ENCODE results near the gene LSR. TPM values are rescaled to one million over a fixed set of nuclear protein-coding genes. Genes with fewer than 3 reads are reported as not detected.

The LSR gene
- total RNA-seq, 1 experiment from 2014 or later = 172 TPM

DNA sequence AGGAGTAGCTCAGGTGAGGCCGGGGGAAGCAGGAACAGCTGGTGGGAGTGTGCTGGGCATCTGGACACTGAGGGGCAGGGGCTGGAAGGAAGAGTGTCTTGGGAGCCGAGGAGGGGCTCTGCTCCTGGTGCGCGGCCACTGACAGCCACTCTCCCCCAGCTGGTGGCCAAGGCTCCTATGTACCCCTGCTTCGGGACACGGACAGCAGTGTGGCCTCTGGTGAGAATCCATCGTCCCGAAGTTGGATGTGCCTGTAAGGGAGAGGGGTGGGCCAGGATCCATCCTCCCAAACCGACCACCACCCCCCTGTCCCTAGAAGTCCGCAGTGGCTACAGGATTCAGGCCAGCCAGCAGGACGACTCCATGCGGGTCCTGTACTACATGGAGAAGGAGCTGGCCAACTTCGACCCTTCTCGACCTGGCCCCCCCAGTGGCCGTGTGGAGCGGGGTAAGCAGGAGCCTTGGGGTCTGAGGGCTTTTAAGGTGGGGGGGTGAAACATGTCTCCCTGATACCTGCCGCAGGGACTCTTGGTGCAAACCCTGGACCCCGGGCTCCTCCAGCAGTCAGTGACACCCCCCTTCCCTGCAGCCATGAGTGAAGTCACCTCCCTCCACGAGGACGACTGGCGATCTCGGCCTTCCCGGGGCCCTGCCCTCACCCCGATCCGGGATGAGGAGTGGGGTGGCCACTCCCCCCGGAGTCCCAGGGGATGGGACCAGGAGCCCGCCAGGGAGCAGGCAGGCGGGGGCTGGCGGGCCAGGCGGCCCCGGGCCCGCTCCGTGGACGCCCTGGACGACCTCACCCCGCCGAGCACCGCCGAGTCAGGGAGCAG lies 17.9 kb downstream of the LSR start:
- no peaks in the 10 kb centered on the region for H3K9me3 Mint-ChIP-seq (ENCODE audit: unreplicated experiment)
- intact Hi-C loops (cut with micrococcal nuclease; ENCODE audit: unreplicated experiment) = no loop called here
- Histone ChIP-seq H3K36me3 (ENCODE audit: control insufficient read depth, insufficient read depth, low read length) (peaks cover 12% of the 10 kb centered on the region), H3K4me1 (peaks cover 10% of the 10 kb centered on the region), H3K4me3 (ENCODE audit: low read depth, low read length) (peak overlapping the region; percentile 54), H3K27me3 (replicated peaks; ENCODE audit: control insufficient read depth, insufficient read depth, low read length) (no peaks in the 10 kb centered on the region), H3K9me3 (no peaks in the 10 kb centered on the region)
- CTCF ChIA-PET = no interaction called here
- H3K27ac Mint-ChIP-seq (ENCODE audit: unreplicated experiment) = peak overlapping the region; percentile 92
- POLR2A ChIA-PET = no interaction called here
- H3K36me3 Mint-ChIP-seq (ENCODE audit: insufficient read depth, unreplicated experiment) = peaks cover 93% of the 10 kb centered on the region
- no peaks in the 10 kb centered on the region for H3K4me1 Mint-ChIP-seq (ENCODE audit: low read depth, unreplicated experiment)
- DNase-seq = peak in 1 of 2 experiments; percentile 46
- no peaks in the 10 kb centered on the region for H3K27me3 Mint-ChIP-seq (ENCODE audit: insufficient read depth, unreplicated experiment)
- no TSS peak for BruUV-seq (replicated peaks)
- TF ChIP-seq, protein P1, sequence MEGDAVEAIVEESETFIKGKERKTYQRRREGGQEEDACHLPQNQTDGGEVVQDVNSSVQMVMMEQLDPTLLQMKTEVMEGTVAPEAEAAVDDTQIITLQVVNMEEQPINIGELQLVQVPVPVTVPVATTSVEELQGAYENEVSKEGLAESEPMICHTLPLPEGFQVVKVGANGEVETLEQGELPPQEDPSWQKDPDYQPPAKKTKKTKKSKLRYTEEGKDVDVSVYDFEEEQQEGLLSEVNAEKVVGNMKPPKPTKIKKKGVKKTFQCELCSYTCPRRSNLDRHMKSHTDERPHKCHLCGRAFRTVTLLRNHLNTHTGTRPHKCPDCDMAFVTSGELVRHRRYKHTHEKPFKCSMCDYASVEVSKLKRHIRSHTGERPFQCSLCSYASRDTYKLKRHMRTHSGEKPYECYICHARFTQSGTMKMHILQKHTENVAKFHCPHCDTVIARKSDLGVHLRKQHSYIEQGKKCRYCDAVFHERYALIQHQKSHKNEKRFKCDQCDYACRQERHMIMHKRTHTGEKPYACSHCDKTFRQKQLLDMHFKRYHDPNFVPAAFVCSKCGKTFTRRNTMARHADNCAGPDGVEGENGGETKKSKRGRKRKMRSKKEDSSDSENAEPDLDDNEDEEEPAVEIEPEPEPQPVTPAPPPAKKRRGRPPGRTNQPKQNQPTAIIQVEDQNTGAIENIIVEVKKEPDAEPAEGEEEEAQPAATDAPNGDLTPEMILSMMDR (IDR thresholded peaks at IDR 0.05; ENCODE audit: insufficient read depth in 1 of 2, low read depth in 1 of 2, low read length in 1 of 2, severe bottlenecking in 1 of 2, unreplicated experiment in 1 of 2) = no peak
- peak overlapping the region; percentile 79 for H3K4me3 Mint-ChIP-seq (ENCODE audit: unreplicated experiment)

DNA sequence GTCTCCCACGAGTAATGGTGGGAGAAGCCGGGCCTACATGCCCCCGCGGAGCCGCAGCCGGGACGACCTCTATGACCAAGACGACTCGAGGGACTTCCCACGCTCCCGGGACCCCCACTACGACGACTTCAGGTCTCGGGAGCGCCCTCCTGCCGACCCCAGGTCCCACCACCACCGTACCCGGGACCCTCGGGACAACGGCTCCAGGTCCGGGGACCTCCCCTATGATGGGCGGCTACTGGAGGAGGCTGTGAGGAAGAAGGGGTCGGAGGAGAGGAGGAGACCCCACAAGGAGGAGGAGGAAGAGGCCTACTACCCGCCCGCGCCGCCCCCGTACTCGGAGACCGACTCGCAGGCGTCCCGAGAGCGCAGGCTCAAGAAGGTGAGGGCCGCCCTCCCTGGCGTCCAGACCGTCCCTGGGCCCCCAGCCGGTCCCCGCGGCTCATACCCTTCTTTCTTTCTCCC lies 18.6 kb downstream of the LSR start:
- CTCF ChIA-PET = no interaction called here
- peak overlapping the region; percentile 92 for H3K27ac Mint-ChIP-seq (ENCODE audit: unreplicated experiment)
- Histone ChIP-seq H3K4me3 (ENCODE audit: low read depth, low read length) (peak overlapping the region; percentile 54), H3K9me3 (no peaks in the 10 kb centered on the region), H3K4me1 (peaks cover 10% of the 10 kb centered on the region), H3K27me3 (replicated peaks; ENCODE audit: control insufficient read depth, insufficient read depth, low read length) (no peaks in the 10 kb centered on the region), H3K36me3 (ENCODE audit: control insufficient read depth, insufficient read depth, low read length) (peaks cover 12% of the 10 kb centered on the region)
- no peaks in the 10 kb centered on the region for H3K9me3 Mint-ChIP-seq (ENCODE audit: unreplicated experiment)
- TF ChIP-seq, protein P1 (IDR thresholded peaks at IDR 0.05; ENCODE audit: insufficient read depth in 1 of 2, low read depth in 1 of 2, low read length in 1 of 2, severe bottlenecking in 1 of 2, unreplicated experiment in 1 of 2) = no peak
- BruUV-seq (replicated peaks) = TSS peak; percentile 53
- H3K27me3 Mint-ChIP-seq (ENCODE audit: insufficient read depth, unreplicated experiment) = no peaks in the 10 kb centered on the region
- H3K4me1 Mint-ChIP-seq (ENCODE audit: low read depth, unreplicated experiment) = no peaks in the 10 kb centered on the region
- peak; percentile 39 to 45 for DNase-seq
- peak overlapping the region; percentile 79 for H3K4me3 Mint-ChIP-seq (ENCODE audit: unreplicated experiment)
- POLR2A ChIA-PET = interaction anchor here (0.6 kb wide), 2 partner anchors 124 to 435 kb away, joined by 3 to 4 read pairs; no protein-coding TSS in a partner anchor
- H3K36me3 Mint-ChIP-seq (ENCODE audit: insufficient read depth, unreplicated experiment) = peaks cover 91% of the 10 kb centered on the region
- intact Hi-C loops (cut with micrococcal nuclease; ENCODE audit: unreplicated experiment) = no loop called here

DNA sequence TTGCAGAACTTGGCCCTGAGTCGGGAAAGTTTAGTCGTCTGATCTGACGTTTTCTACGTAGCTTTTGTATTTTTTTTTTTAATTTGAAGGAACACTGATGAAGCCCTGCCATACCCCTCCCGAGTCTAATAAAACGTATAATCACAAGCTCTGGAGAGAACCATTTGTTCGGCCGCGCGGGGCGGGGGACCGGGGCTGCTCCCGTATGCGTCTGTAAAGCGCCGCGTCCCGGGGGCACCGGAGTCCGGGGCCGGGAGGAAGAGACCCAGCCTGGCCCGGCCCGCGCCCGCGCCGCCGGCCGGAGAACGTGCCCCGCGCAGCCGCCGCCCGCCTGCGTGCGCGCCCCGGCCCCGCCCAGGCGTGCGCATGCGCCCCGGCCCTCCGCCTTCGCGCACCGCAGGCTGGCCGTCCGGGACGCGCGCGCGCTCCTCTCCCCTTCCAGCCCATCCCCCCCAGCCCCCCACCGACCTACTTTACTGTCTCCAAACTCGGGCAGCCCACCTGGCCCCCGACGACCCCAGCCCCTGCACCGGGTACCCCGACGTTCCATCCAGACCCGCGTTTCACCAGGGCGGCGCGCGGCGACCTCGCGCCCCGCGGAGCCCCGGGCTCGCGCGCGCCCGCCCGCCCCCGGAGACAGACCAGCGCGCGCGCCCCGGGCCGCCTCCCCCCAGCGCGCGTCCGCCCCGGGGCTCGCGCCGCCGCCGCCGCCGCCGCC lies 19.2 kb downstream of the LSR start:
- no peaks in the 10 kb centered on the region for H3K27me3 Mint-ChIP-seq (ENCODE audit: insufficient read depth, unreplicated experiment)
- peaks cover 89% of the 10 kb centered on the region for H3K36me3 Mint-ChIP-seq (ENCODE audit: insufficient read depth, unreplicated experiment)
- TF ChIP-seq, protein P1 (IDR thresholded peaks at IDR 0.05; ENCODE audit: insufficient read depth in 1 of 2, low read depth in 1 of 2, low read length in 1 of 2, severe bottlenecking in 1 of 2, unreplicated experiment in 1 of 2) = no peak
- peak; percentile 62 to 88 for DNase-seq
- H3K4me3 Mint-ChIP-seq (ENCODE audit: unreplicated experiment) = peak overlapping the region; percentile 79
- intact Hi-C loops (cut with micrococcal nuclease; ENCODE audit: unreplicated experiment) = no loop called here
- peaks cover 12% of the 10 kb centered on the region for H3K36me3 ChIP-seq (ENCODE audit: control insufficient read depth, insufficient read depth, low read length)
- POLR2A ChIA-PET = interaction anchor here (0.6 kb wide), 6 partner anchors 15 to 434 kb away, joined by 3 to 4 read pairs (median 4); partner anchors contain the start of gene FXYD5
- H3K27me3 ChIP-seq (replicated peaks; ENCODE audit: control insufficient read depth, insufficient read depth, low read length) = no peaks in the 10 kb centered on the region
- peaks cover 10% of the 10 kb centered on the region for H3K4me1 ChIP-seq
- H3K9me3 Mint-ChIP-seq (ENCODE audit: unreplicated experiment) = no peaks in the 10 kb centered on the region
- BruUV-seq (replicated peaks) = no TSS peak
- H3K9me3 ChIP-seq = no peaks in the 10 kb centered on the region
- H3K4me3 ChIP-seq (ENCODE audit: low read depth, low read length) = peak overlapping the region; percentile 61
- CTCF ChIA-PET = interaction anchor here (0.6 kb wide), 3 partner anchors 48 to 114 kb away, joined by 3 read pairs; no protein-coding TSS in a partner anchor
- H3K4me1 Mint-ChIP-seq (ENCODE audit: low read depth, unreplicated experiment) = no peaks in the 10 kb centered on the region
- peak overlapping the region; percentile 92 for H3K27ac Mint-ChIP-seq (ENCODE audit: unreplicated experiment)
